ENCODE data around the gene GZMB.
"Not testable (repeated sequence)": the region's sequence is repeated elsewhere in the genome, so short reads cannot be mapped to it uniquely, and the experiment has no call there.

GZMB gene

GRCh38 chr14:24631749-24632335, 2.1 kb downstream of the GZMB start:
- DNase-seq (ENCODE audit: low spot score), result no peak

- no peak for DNase-seq (ENCODE audit: low spot score)
Measured at GRCh38 chr14:24630872-24631477, 3.0 kb downstream of the GZMB start.

GRCh38 chr14:24630087-24630871, 3.7 kb downstream of the GZMB start:
- DNase-seq (ENCODE audit: low spot score), result no peak

GRCh38 chr14:24629521-24629920, 4.5 kb downstream of the GZMB start:
- no peak for DNase-seq (ENCODE audit: low spot score)

GRCh38 chr14:24613747-24614146, 20.2 kb downstream of the GZMB start:
- DNase-seq (ENCODE audit: low spot score), result no peak

GRCh38 chr14:24613241-24613640, 20.7 kb downstream of the GZMB start:
- DNase-seq (ENCODE audit: low spot score), result no peak

GRCh38 chr14:24612196-24612595, 21.8 kb downstream of the GZMB start:
- DNase-seq (ENCODE audit: low spot score), result no peak

GRCh38 chr14:24609655-24610344, 24.2 kb downstream of the GZMB start, which contains the start of gene GZMH:
Gene GZMH, minus strand, starts transcription at chr14:24609685. Its CDS starts 72 bp downstream, at chr14:24609613.
- no peak for DNase-seq (ENCODE audit: low spot score)

- DNase-seq (ENCODE audit: low spot score), result no peak
Measured at GRCh38 chr14:24607635-24608514, 26.1 kb downstream of the GZMB start.

- DNase-seq (ENCODE audit: low spot score), result no peak
Measured at GRCh38 chr14:24607081-24607480, 26.9 kb downstream of the GZMB start.

- no peak for DNase-seq (ENCODE audit: low spot score)
Measured at GRCh38 chr14:24606297-24606696, 27.7 kb downstream of the GZMB start.

- DNase-seq (ENCODE audit: low spot score), result peak; percentile 50
Measured at GRCh38 chr14:24605435-24606190, 28.4 kb downstream of the GZMB start.

- no peak for DNase-seq (ENCODE audit: low spot score)
Measured at GRCh38 chr14:24597403-24597802, 36.6 kb downstream of the GZMB start.

- DNase-seq (ENCODE audit: low spot score), result no peak
Measured at GRCh38 chr14:24595073-24595808, 38.7 kb downstream of the GZMB start.

GRCh38 chr14:24591004-24591403, 43.0 kb downstream of the GZMB start:
- DNase-seq (ENCODE audit: low spot score), result not testable (repeated sequence)

- DNase-seq (ENCODE audit: low spot score), result not testable (repeated sequence)
Measured at GRCh38 chr14:24584402-24584801, 49.6 kb downstream of the GZMB start.
